Keratinocyte (primary cell): Measurements from ENCODE around the gene CKLF. TPM values are rescaled to one million over a fixed set of nuclear protein-coding genes. Genes with fewer than 3 reads are reported as not detected.
A peak's percentile ranks its signal among the peaks of the same experiment; 100 is the strongest.

Experiments used
- DNase-seq: peaks from one replicate; pipeline ENCODE4 v3.0.0-alpha.2; 2011; ENCODE audit warnings: low read depth, missing footprints, low spot score
- FAIRE-seq: peaks from 2 replicates; lab custom pipeline; 2011; peaks lifted over from hg19 to GRCh38; lab: Jason Lieb, UNC
- H2AFZ ChIP-seq: 2 replicates; pipeline ENCODE4 v1.6.0; 2012; ENCODE audit warnings: low read length, control low read depth, inconsistent platforms; ENCODE audit not compliant: control insufficient read depth
- H3K27ac ChIP-seq: 2 replicates; pipeline ENCODE4 v1.5.1; 2011; ENCODE audit warnings: low read length; ENCODE audit not compliant: control insufficient read depth, insufficient read depth
- H3K27me3 ChIP-seq: 3 replicates; pipeline ENCODE4 v1.6.0; 2011; ENCODE audit warnings: low read length; ENCODE audit not compliant: control insufficient read depth, insufficient read depth; ENCODE audit errors: extremely low read depth
- H3K36me3 ChIP-seq, 2 experiments: 2 replicates in 1 of 2; 3 replicates in 1 of 2; pipeline ENCODE4 v1.5.1; 2011; ENCODE audit warnings: low read length in 2 of 2, mild to moderate bottlenecking in 1 of 2; ENCODE audit not compliant: control insufficient read depth in 2 of 2, insufficient read depth in 2 of 2; ENCODE audit errors: extremely low read depth in 1 of 2
- H3K4me1 ChIP-seq: 3 replicates; pipeline ENCODE4 v1.5.1; 2011; ENCODE audit warnings: low read length; ENCODE audit not compliant: control insufficient read depth, insufficient read depth; ENCODE audit errors: extremely low read depth
- H3K4me2 ChIP-seq: 3 replicates; pipeline ENCODE4 v1.6.0; 2011; ENCODE audit warnings: low read depth, low read length; ENCODE audit not compliant: control insufficient read depth, insufficient read depth; ENCODE audit errors: extremely low read depth
- H3K4me3 ChIP-seq, 3 experiments: fragments of 200-600 bp in 1 of 3; sonication (generic) in 1 of 3; 2 replicates in 2 of 3; 3 replicates in 1 of 3; pipeline ENCODE4 v1.5.1; 2011 to 2016; ENCODE audit warnings: low read length in 3 of 3, mild to moderate bottlenecking in 3 of 3, control low read depth in 2 of 3, inconsistent platforms in 1 of 3, low read depth in 1 of 3, mixed read lengths in 1 of 3, mixed run types in 1 of 3, moderate library complexity in 1 of 3; ENCODE audit not compliant: control insufficient read depth in 2 of 3, insufficient read depth in 2 of 3; ENCODE audit errors: extremely low read depth in 1 of 3
- H3K79me2 ChIP-seq: 2 replicates; pipeline ENCODE4 v1.6.0; 2012; ENCODE audit warnings: low read length; ENCODE audit not compliant: control insufficient read depth, insufficient read depth
- H3K9ac ChIP-seq: 3 replicates; pipeline ENCODE4 v1.6.0; 2011; ENCODE audit warnings: low read length; ENCODE audit not compliant: control insufficient read depth, insufficient read depth; ENCODE audit errors: extremely low read depth
- H3K9me1 ChIP-seq: 3 replicates; pipeline ENCODE4 v1.6.0; 2011; ENCODE audit warnings: low read length; ENCODE audit not compliant: control insufficient read depth, insufficient read depth; ENCODE audit errors: extremely low read depth
- H3K9me3 ChIP-seq: 2 replicates; pipeline ENCODE4 v1.5.1; 2012; ENCODE audit warnings: low read depth, low read length; ENCODE audit not compliant: control insufficient read depth
- H4K20me1 ChIP-seq: 3 replicates; pipeline ENCODE4 v1.6.0; 2011; ENCODE audit warnings: low read length; ENCODE audit not compliant: control insufficient read depth, insufficient read depth; ENCODE audit errors: extremely low read depth
- EZH2 ChIP-seq: IDR thresholded peaks from one replicate; pipeline ENCODE4 v1.6.1; 2012; ENCODE audit warnings: inconsistent platforms, mild to moderate bottlenecking, low read length, moderate library complexity
- dilution Hi-C: fragments of 300-500 bp; cut with MboI; formaldehyde crosslinking; loops from one replicate; pipeline ENCODE4 v1.7.0; 2020; ENCODE audit warnings: low sequenced_read_pairs; ENCODE audit not compliant: extremely low pct_ligation_motif_present
- polyA plus RNA-seq, 5 experiments: library from polyadenylated mRNA; depleted of rRNA in 3 of 5; stranded (reverse) in 3 of 5; stranded (forward) in 1 of 5; unstranded in 1 of 5; fragments of >200 nt; gene quantifications; 1 replicate in 1 of 5; 2 replicates in 3 of 5; 3 replicates in 1 of 5; pipeline versions ENCODE4 v1.2.1 to v1.2.3, GENCODE V29; 2011 to 2012; ENCODE audit warnings: missing spikeins in 2 of 5, low read depth in 1 of 5, low replicate concordance in 1 of 5
- TF ChIP-seq, protein P1 (sequence below), 3 experiments: IDR thresholded peaks in 1 of 3; conservative IDR thresholded peaks in 1 of 3; optimal IDR thresholded peaks in 1 of 3; 2 replicates in 2 of 3; 3 replicates in 1 of 3; pipeline versions ENCODE3 to v1.5.1; 2011; ENCODE audit warnings: low read length in 3 of 3, mild to moderate bottlenecking in 3 of 3, moderate library complexity in 2 of 3, control low read depth in 1 of 3, inconsistent platforms in 1 of 3; ENCODE audit not compliant: insufficient read depth in 2 of 3; ENCODE audit errors: extremely low read depth in 1 of 3

The CKLF gene
- polyA plus RNA-seq, 1 donor (not counting 4 experiments of a cell fraction or from before 2014, with no cell fraction given): 38.0 TPM

- Histone ChIP-seq H2AFZ (peak within 1 kb of the TSS; percentile 78), H4K20me1 (no peaks in the 10 kb centered on the region), H3K4me2 (peak within 1 kb of the TSS; percentile 84), H3K9me3 (peaks cover 2% of the 10 kb centered on the region), H3K9ac (peak within 1 kb of the TSS; percentile 67), H3K4me3 (peak within 1 kb of the TSS; percentile 68 to 79 (median 79)), H3K9me1 (no peaks in the 10 kb centered on the region), H3K79me2 (peaks cover 6% of the 10 kb centered on the region), H3K27me3 (no peaks in the 10 kb centered on the region), H3K36me3 (peaks cover 2 to 4% of the 10 kb centered on the region in 2 experiments), H3K27ac (peak within 1 kb of the TSS; percentile 40), H3K4me1 (peaks cover 23% of the 10 kb centered on the region)
- dilution Hi-C loops: no loop called here
- DNase-seq (no peak), FAIRE-seq (no peak)
- TF ChIP-seq, protein P1, sequence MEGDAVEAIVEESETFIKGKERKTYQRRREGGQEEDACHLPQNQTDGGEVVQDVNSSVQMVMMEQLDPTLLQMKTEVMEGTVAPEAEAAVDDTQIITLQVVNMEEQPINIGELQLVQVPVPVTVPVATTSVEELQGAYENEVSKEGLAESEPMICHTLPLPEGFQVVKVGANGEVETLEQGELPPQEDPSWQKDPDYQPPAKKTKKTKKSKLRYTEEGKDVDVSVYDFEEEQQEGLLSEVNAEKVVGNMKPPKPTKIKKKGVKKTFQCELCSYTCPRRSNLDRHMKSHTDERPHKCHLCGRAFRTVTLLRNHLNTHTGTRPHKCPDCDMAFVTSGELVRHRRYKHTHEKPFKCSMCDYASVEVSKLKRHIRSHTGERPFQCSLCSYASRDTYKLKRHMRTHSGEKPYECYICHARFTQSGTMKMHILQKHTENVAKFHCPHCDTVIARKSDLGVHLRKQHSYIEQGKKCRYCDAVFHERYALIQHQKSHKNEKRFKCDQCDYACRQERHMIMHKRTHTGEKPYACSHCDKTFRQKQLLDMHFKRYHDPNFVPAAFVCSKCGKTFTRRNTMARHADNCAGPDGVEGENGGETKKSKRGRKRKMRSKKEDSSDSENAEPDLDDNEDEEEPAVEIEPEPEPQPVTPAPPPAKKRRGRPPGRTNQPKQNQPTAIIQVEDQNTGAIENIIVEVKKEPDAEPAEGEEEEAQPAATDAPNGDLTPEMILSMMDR (optimal IDR thresholded peaks at IDR 0.05 in 1 of 3, IDR thresholded peaks at IDR 0.05 in 1 of 3, conservative IDR thresholded peaks at IDR 0.05 in 1 of 3; ENCODE audit: extremely low read depth in 1 of 3, insufficient read depth in 2 of 3, low read length in 3 of 3): peak in 2 of 3 experiments; percentile 67 to 73
- TF ChIP-seq EZH2: no peak
Observed at GRCh38 chr16:66604376-66605176, 52.2 kb downstream of the CKLF start, which contains the start of gene CMTM3. Gene CMTM3, plus strand, starts transcription at chr16:66604704. Its CDS starts 102 bp downstream, at chr16:66604806.

DNA sequence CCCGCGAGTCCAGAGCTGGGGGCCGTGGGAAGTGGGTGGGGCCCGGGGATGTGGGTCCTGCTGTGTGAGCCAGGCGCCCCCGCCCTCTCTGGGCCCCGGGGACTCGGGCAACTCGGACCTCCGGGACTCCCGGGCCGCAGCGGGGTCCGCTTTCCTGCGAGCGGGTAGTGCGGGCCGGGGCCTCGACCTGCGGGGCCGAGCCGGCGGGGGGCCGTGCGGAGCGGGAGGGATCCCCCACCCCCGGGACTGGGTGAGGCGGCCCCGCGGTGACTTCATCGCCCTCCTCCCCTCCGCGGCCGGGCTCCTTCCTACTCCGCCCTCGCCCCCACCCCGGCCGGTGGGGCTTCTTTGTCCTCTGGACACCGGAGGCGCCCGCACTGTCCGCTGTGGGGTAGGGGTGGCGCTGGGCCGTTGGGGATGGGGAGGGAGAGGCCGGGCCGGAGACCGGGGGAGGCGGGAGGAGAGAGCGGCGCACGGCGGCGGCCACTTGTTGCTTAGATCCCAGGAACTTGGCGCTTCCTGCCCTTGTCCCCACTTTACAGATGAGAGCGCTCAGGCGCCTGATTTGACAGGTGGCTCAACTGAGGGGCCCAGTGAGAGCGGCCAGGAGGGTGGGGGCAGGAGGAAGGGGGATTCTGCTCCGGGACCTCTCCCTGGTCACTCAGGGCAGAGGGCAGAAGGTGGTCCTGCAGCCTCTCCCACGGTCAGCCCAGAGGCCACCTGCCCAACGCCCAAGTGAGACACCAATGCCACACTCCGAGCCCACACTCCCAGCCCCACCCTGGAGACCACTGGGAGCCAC lies 53.0 kb downstream of the CKLF start:
- TF ChIP-seq, protein P1 (optimal IDR thresholded peaks at IDR 0.05 in 1 of 3, IDR thresholded peaks at IDR 0.05 in 1 of 3, conservative IDR thresholded peaks at IDR 0.05 in 1 of 3; ENCODE audit: extremely low read depth in 1 of 3, insufficient read depth in 2 of 3, low read length in 3 of 3): no peak
- TF ChIP-seq EZH2: no peak
- Histone ChIP-seq H3K27me3 (no peaks in the 10 kb centered on the region), H3K4me3 (peak overlapping the region; percentile 68 to 79 (median 79)), H3K9ac (peak overlapping the region; percentile 67), H2AFZ (peak overlapping the region; percentile 26), H3K36me3 (peaks cover 8 to 12% of the 10 kb centered on the region in 2 experiments), H3K4me1 (peaks cover 23% of the 10 kb centered on the region), H3K9me3 (peaks cover 2% of the 10 kb centered on the region), H3K27ac (peak overlapping the region; percentile 40), H3K4me2 (peak overlapping the region; percentile 60), H3K9me1 (no peaks in the 10 kb centered on the region), H3K79me2 (peaks cover 6% of the 10 kb centered on the region), H4K20me1 (no peaks in the 10 kb centered on the region)
- no peak for DNase-seq
- dilution Hi-C loops: no loop called here
- no peak for FAIRE-seq
